Neural progenitor cell (in vitro differentiated cells): Measurements from ENCODE around the gene RCOR1. TPM values are rescaled to one million over a fixed set of nuclear protein-coding genes. Genes with fewer than 3 reads are reported as not detected.
"Not testable (repeated sequence)": the region's sequence is repeated elsewhere in the genome, so short reads cannot be mapped to it uniquely, and the experiment has no call there.

Experiments
- DNase-seq: peaks from one replicate; pipeline ENCODE4 v3.0.0-alpha.2; 2016; ENCODE audit warnings: low spot score
- H2AFZ ChIP-seq: fragments of 200-600 bp; sonication (generic); replicated peaks from 2 replicates; pipeline ENCODE4 v1.6.1; 2016; ENCODE audit warnings: antibody characterized with exemption
- H3F3A ChIP-seq: fragments of 200-600 bp; sonication (generic); 2 replicates; pipeline ENCODE4 v1.6.1; 2016; ENCODE audit warnings: antibody characterized with exemption, low read depth
- H3K27ac ChIP-seq: fragments of 200-600 bp; sonication (generic); 2 replicates; pipeline ENCODE4 v1.5.1; 2016; ENCODE audit warnings: mild to moderate bottlenecking
- H3K27me3 ChIP-seq: fragments of 200-600 bp; sonication (generic); 2 replicates; pipeline ENCODE4 v1.6.1; 2016; ENCODE audit warnings: mild to moderate bottlenecking, moderate library complexity
- H3K36me3 ChIP-seq: fragments of 200-600 bp; sonication (generic); 2 replicates; pipeline ENCODE4 v1.5.1; 2016
- H3K4me1 ChIP-seq: fragments of 200-600 bp; sonication (generic); 2 replicates; pipeline ENCODE4 v1.6.1; 2016; ENCODE audit warnings: mixed run types
- H3K4me2 ChIP-seq: fragments of 200-600 bp; sonication (generic); 2 replicates; pipeline ENCODE4 v1.6.1; 2016
- H3K4me3 ChIP-seq: fragments of 200-600 bp; sonication (generic); 2 replicates; pipeline ENCODE4 v1.5.1; 2016
- H3K79me2 ChIP-seq: fragments of 200-600 bp; sonication (generic); 2 replicates; pipeline ENCODE4 v1.6.1; 2016; ENCODE audit warnings: low read depth
- H3K9ac ChIP-seq: fragments of 200-600 bp; sonication (generic); 2 replicates; pipeline ENCODE4 v1.6.1; 2016
- H3K9me3 ChIP-seq: fragments of 200-600 bp; sonication (generic); 2 replicates; pipeline ENCODE4 v1.5.1; 2016; ENCODE audit warnings: low read depth
- H4K20me1 ChIP-seq: fragments of 200-600 bp; sonication (generic); 2 replicates; pipeline ENCODE4 v1.6.1; 2016; ENCODE audit warnings: low read depth
- H3K27ac Mint-ChIP-seq: 3 replicates; pipeline ENCODE4 v1.8.0; 2021; ENCODE audit warnings: mixed read lengths
- H3K27me3 Mint-ChIP-seq: 2 replicates; pipeline ENCODE4 v1.8.0; 2022; ENCODE audit warnings: low read depth, mild to moderate bottlenecking, inconsistent platforms, moderate library complexity, mixed read lengths; ENCODE audit not compliant: insufficient read depth
- H3K36me3 Mint-ChIP-seq: 3 replicates; pipeline ENCODE4 v1.8.0; 2021; ENCODE audit warnings: mixed read lengths
- H3K4me1 Mint-ChIP-seq: 3 replicates; pipeline ENCODE4 v1.8.0; 2021; ENCODE audit warnings: mixed read lengths
- H3K4me3 Mint-ChIP-seq: 3 replicates; pipeline ENCODE4 v1.8.0; 2021; ENCODE audit warnings: mild to moderate bottlenecking, moderate library complexity, mixed read lengths
- H3K9me3 Mint-ChIP-seq: 3 replicates; pipeline ENCODE4 v1.8.0; 2020; ENCODE audit warnings: mixed read lengths
- CTCF ChIP-seq: fragments of 200-600 bp; sonication (generic); IDR thresholded peaks from 2 replicates; pipeline ENCODE4 v1.5.1; 2017; ENCODE audit warnings: antibody characterized with exemption, mild to moderate bottlenecking
- EZH2 ChIP-seq: fragments of 200-600 bp; sonication (generic); IDR thresholded peaks from 2 replicates; pipeline ENCODE4 v1.6.1; 2017; ENCODE audit warnings: antibody characterized with exemption, mild to moderate bottlenecking, moderate library complexity
- EZH2phosphoT487 ChIP-seq: fragments of 200-600 bp; sonication (generic); IDR thresholded peaks from 2 replicates; pipeline ENCODE4 v1.6.1; 2017; ENCODE audit warnings: antibody characterized with exemption
- total RNA-seq: library from RNA; depleted of rRNA; stranded (reverse); fragments of >200 nt; gene quantifications from 2 replicates; pipeline ENCODE4 v1.2.3, GENCODE V29; 2015; ENCODE audit warnings: low replicate concordance

The RCOR1 gene
- total RNA-seq, 1 donor from 2014 or later, result 33.7 TPM

GRCh38 chr14:102573591-102574046 lies 18.8 kb upstream of the RCOR1 start:
- no peak overlapping the region for H3K27ac ChIP-seq
- no peaks in the 10 kb centered on the region for H3K79me2 ChIP-seq
- no peak for DNase-seq
- TF ChIP-seq EZH2 (no peak), EZH2phosphoT487 (no peak), CTCF (no peak)
- peaks cover 8% of the 10 kb centered on the region for H3F3A ChIP-seq
- no peak overlapping the region for H3K4me2 ChIP-seq
- Mint-ChIP-seq H3K36me3 (no peaks in the 10 kb centered on the region), H3K27me3 (peaks cover 10% of the 10 kb centered on the region), H3K9me3 (no peaks in the 10 kb centered on the region), H3K4me1 (peaks cover 19% of the 10 kb centered on the region), H3K4me3 (no peak overlapping the region), H3K27ac (no peak overlapping the region)
- H3K9me3 ChIP-seq, result no peaks in the 10 kb centered on the region
- H3K36me3 ChIP-seq, result no peaks in the 10 kb centered on the region
- no peaks in the 10 kb centered on the region for H3K27me3 ChIP-seq
- H3K4me3 ChIP-seq, result no peak overlapping the region
- no peak overlapping the region for H3K9ac ChIP-seq
- no peak overlapping the region for H2AFZ ChIP-seq
- H3K4me1 ChIP-seq, result peaks cover 10% of the 10 kb centered on the region
- no peaks in the 10 kb centered on the region for H4K20me1 ChIP-seq

- Histone ChIP-seq H3K27me3 (no peaks in the 10 kb centered on the region), H3K36me3 (no peaks in the 10 kb centered on the region), H3F3A (peaks cover 8% of the 10 kb centered on the region), H2AFZ (peak overlapping the region; percentile 88), H3K9ac (no peak overlapping the region), H3K4me3 (no peak overlapping the region), H3K4me2 (peak overlapping the region; percentile 10), H3K79me2 (no peaks in the 10 kb centered on the region), H3K9me3 (no peaks in the 10 kb centered on the region), H4K20me1 (no peaks in the 10 kb centered on the region), H3K4me1 (peaks cover 10% of the 10 kb centered on the region), H3K27ac (no peak overlapping the region)
- Mint-ChIP-seq H3K9me3 (no peaks in the 10 kb centered on the region), H3K27me3 (peaks cover 9% of the 10 kb centered on the region), H3K4me1 (peaks cover 16% of the 10 kb centered on the region), H3K27ac (peak overlapping the region; percentile 5), H3K4me3 (no peak overlapping the region), H3K36me3 (no peaks in the 10 kb centered on the region)
- TF ChIP-seq CTCF, result no peak
- no peak for TF ChIP-seq EZH2phosphoT487
- no peak for TF ChIP-seq EZH2
- DNase-seq, result peak; percentile 45
Measured at GRCh38 chr14:102574281-102575159, 17.9 kb upstream of the RCOR1 start.

GRCh38 chr14:102575160-102575845 lies 17.1 kb upstream of the RCOR1 start:
- H3K27ac ChIP-seq, result no peak overlapping the region
- no peaks in the 10 kb centered on the region for H3K36me3 ChIP-seq
- Mint-ChIP-seq H3K36me3 (no peaks in the 10 kb centered on the region), H3K4me1 (peaks cover 18% of the 10 kb centered on the region), H3K27me3 (peaks cover 9% of the 10 kb centered on the region), H3K27ac (no peak overlapping the region), H3K9me3 (no peaks in the 10 kb centered on the region), H3K4me3 (no peak overlapping the region)
- H2AFZ ChIP-seq, result peak overlapping the region; percentile 88
- H3K9me3 ChIP-seq, result no peaks in the 10 kb centered on the region
- H3K4me3 ChIP-seq, result no peak overlapping the region
- no peaks in the 10 kb centered on the region for H3K79me2 ChIP-seq
- no peaks in the 10 kb centered on the region for H4K20me1 ChIP-seq
- no peak for DNase-seq
- H3K27me3 ChIP-seq, result no peaks in the 10 kb centered on the region
- peak overlapping the region; percentile 10 for H3K4me2 ChIP-seq
- H3F3A ChIP-seq, result peaks cover 8% of the 10 kb centered on the region
- no peak for TF ChIP-seq EZH2
- TF ChIP-seq CTCF, result no peak
- no peak for TF ChIP-seq EZH2phosphoT487
- H3K4me1 ChIP-seq, result peaks cover 10% of the 10 kb centered on the region
- no peak overlapping the region for H3K9ac ChIP-seq

GRCh38 chr14:102575846-102576428 lies 16.5 kb upstream of the RCOR1 start:
- H3K27ac Mint-ChIP-seq, H3K36me3 Mint-ChIP-seq, H3K27me3 ChIP-seq, H3K4me1 ChIP-seq, DNase-seq, H3K9ac ChIP-seq, H3K9me3 ChIP-seq, H4K20me1 ChIP-seq, H3K9me3 Mint-ChIP-seq, H3K4me3 ChIP-seq, H2AFZ ChIP-seq, H3K4me3 Mint-ChIP-seq, H3K4me2 ChIP-seq, H3K36me3 ChIP-seq, H3F3A ChIP-seq, H3K27me3 Mint-ChIP-seq, H3K79me2 ChIP-seq, H3K27ac ChIP-seq: not testable (repeated sequence)
- H3K4me1 Mint-ChIP-seq, result peaks cover 17% of the 10 kb centered on the region
